HEK293 (cell line): ENCODE results near the gene SLC45A2.

Experiments used
- CTCF ChIA-PET: fragments of 350-600 bp; formaldehyde crosslinking; extraction: SDS; loops from one replicate; lab custom pipeline; 2021; ENCODE audit warnings: antibody characterized with exemption; lab: Yijun Ruan, JAX
- POLR2A ChIA-PET: fragments of 300-600 bp; formaldehyde crosslinking; extraction: SDS; loops from one replicate; lab custom pipeline; 2020; ENCODE audit warnings: antibody characterized with exemption, inconsistent platforms; lab: Yijun Ruan, JAX
- H3K27ac ChIP-seq: fragments of 200-500 bp; sonication (Bioruptor generic); 2 replicates; pipeline ENCODE4 v1.5.1; 2014; ENCODE audit warnings: low read depth, low read length, control low read depth, inconsistent platforms; ENCODE audit errors: extremely low read depth
- H3K36me3 ChIP-seq, 2 experiments: fragments of 200-500 bp in 1 of 2; sonication (Bioruptor generic) in 1 of 2; 1 replicate in 1 of 2; 2 replicates in 1 of 2; pipeline ENCODE4 v1.5.1; 2014 to 2017; ENCODE audit warnings: inconsistent platforms in 2 of 2, low read length in 2 of 2; ENCODE audit not compliant: control insufficient read depth in 2 of 2, insufficient read depth in 1 of 2
- H3K4me1 ChIP-seq: fragments of 200-500 bp; sonication (Bioruptor generic); 2 replicates; pipeline ENCODE4 v1.5.1; 2014; ENCODE audit warnings: mild to moderate bottlenecking, low read length, inconsistent platforms; ENCODE audit not compliant: control insufficient read depth, insufficient read depth
- H3K4me3 ChIP-seq: 2 replicates; pipeline ENCODE4 v1.5.1; 2011; ENCODE audit warnings: low read depth, mild to moderate bottlenecking, control low read depth, low read length, moderate library complexity
- H3K9me3 ChIP-seq: fragments of 200-500 bp; sonication (Bioruptor generic); 2 replicates; pipeline ENCODE4 v1.5.1; 2014; ENCODE audit warnings: low read depth, low read length, inconsistent platforms; ENCODE audit not compliant: control insufficient read depth, insufficient read depth
- ELK4 ChIP-seq: IDR thresholded peaks from 2 replicates; pipeline ENCODE4 v1.6.1; 2011; ENCODE audit warnings: mild to moderate bottlenecking, low read depth, low read length, borderline replicate concordance
- KLF16 ChIP-seq: fragments of 450-650 bp; formaldehyde crosslinking; IDR thresholded peaks from 2 replicates; pipeline ENCODE4 v1.5.1; 2017; ENCODE audit warnings: missing biosample characterization, missing genetic modification characterization
- RBAK ChIP-seq: fragments of 450-650 bp; formaldehyde crosslinking; IDR thresholded peaks from 2 replicates; pipeline ENCODE4 v1.5.1; 2016; ENCODE audit warnings: missing biosample characterization, missing genetic modification characterization
- ZFP37 ChIP-seq: fragments of 450-650 bp; formaldehyde crosslinking; IDR thresholded peaks from 2 replicates; pipeline ENCODE4 v1.5.1; 2016; ENCODE audit warnings: missing biosample characterization, missing genetic modification characterization
- ZFP41 ChIP-seq: fragments of 450-650 bp; formaldehyde crosslinking; IDR thresholded peaks from 2 replicates; pipeline ENCODE4 v1.5.1; 2016; ENCODE audit warnings: missing biosample characterization, missing genetic modification characterization, borderline replicate concordance
- ZNF138 ChIP-seq: fragments of 450-650 bp; formaldehyde crosslinking; IDR thresholded peaks from 2 replicates; pipeline ENCODE4 v1.5.1; 2016; ENCODE audit warnings: missing biosample characterization, missing genetic modification characterization, borderline replicate concordance
- ZNF16 ChIP-seq: fragments of 450-650 bp; formaldehyde crosslinking; IDR thresholded peaks from 2 replicates; pipeline ENCODE4 v1.5.1; 2016; ENCODE audit warnings: low read depth, missing biosample characterization, missing genetic modification characterization
- ZNF184 ChIP-seq: fragments of 450-650 bp; IDR thresholded peaks from 2 replicates; pipeline ENCODE4 v1.5.1; 2018; ENCODE audit warnings: missing biosample characterization, mild to moderate bottlenecking, missing genetic modification characterization
- ZNF341 ChIP-seq: fragments of 450-650 bp; formaldehyde crosslinking; IDR thresholded peaks from 2 replicates; pipeline ENCODE4; 2016; ENCODE audit warnings: low read depth, missing biosample characterization, missing genetic modification characterization
- ZNF350 ChIP-seq: fragments of 450-650 bp; formaldehyde crosslinking; IDR thresholded peaks from 2 replicates; pipeline ENCODE4 v1.5.0; 2017; ENCODE audit warnings: missing biosample characterization, mild to moderate bottlenecking, missing genetic modification characterization
- ZNF398 ChIP-seq: fragments of 450-650 bp; formaldehyde crosslinking; IDR thresholded peaks from 2 replicates; pipeline ENCODE4 v1.5.1; 2017; ENCODE audit warnings: missing biosample characterization, missing genetic modification characterization
- ZNF560 ChIP-seq: fragments of 450-650 bp; formaldehyde crosslinking; IDR thresholded peaks from 2 replicates; pipeline ENCODE4 v1.5.1; 2017; ENCODE audit warnings: missing biosample characterization, missing genetic modification characterization, borderline replicate concordance
- ZNF585B ChIP-seq: fragments of 450-650 bp; formaldehyde crosslinking; IDR thresholded peaks from 2 replicates; pipeline ENCODE4 v1.5.1; 2016; ENCODE audit warnings: missing biosample characterization, missing genetic modification characterization
- ZNF621 ChIP-seq: fragments of 450-650 bp; formaldehyde crosslinking; IDR thresholded peaks from 2 replicates; pipeline ENCODE4 v1.5.1; 2017; ENCODE audit warnings: missing biosample characterization, missing genetic modification characterization
- TF ChIP-seq, protein P1 (sequence below): fragments of 450-650 bp; formaldehyde crosslinking; IDR thresholded peaks from 2 replicates; pipeline ENCODE4 v1.5.1; 2016; ENCODE audit warnings: missing biosample characterization, missing genetic modification characterization
- TF ChIP-seq, protein P2 (sequence below): fragments of 450-650 bp; formaldehyde crosslinking; IDR thresholded peaks from 2 replicates; pipeline ENCODE4 v1.5.1; 2016; ENCODE audit warnings: missing biosample characterization, missing genetic modification characterization
- TF ChIP-seq, protein P3 (sequence below): fragments of 450-650 bp; formaldehyde crosslinking; IDR thresholded peaks from 2 replicates; pipeline ENCODE4 v1.5.1; 2016; ENCODE audit warnings: missing biosample characterization, missing genetic modification characterization

SLC45A2 gene

DNA sequence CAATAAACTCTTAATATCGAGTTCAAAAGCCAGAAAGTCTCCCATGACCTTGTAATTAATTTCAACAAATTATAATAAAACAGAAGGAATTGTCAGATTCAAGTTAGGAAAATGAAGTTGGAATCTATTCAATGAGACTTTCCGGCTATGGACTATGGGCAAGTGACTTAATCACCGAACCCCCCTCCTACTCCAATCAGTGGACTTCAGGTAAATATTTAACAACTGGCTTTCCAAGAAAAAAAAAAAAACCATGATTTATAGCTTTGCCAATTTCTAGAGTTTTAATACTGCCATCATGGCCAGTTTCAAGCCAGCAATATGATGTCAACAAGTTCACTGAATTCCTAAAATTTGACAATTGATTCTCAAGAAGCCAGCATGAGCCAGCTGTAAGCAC is 4.5 kb downstream of the SLC45A2 start (continued):
- TF ChIP-seq KLF16 (tag by site-specific recombination) (no peak), ELK4 (no peak), ZNF560 (no peak), ZNF341 (tag by site-specific recombination) (no peak), ZFP37 (no peak), ZNF350 (tag by site-specific recombination) (no peak)
- TF ChIP-seq, all 188 proteins: peak for 0

GRCh38 chr5:33978306-33978705 is 6.2 kb downstream of the SLC45A2 start:
- Histone ChIP-seq H3K4me1 (peaks cover 9% of the 10 kb centered on the region), H3K4me3 (no peak overlapping the region)
- CTCF ChIA-PET, result interaction anchor here (0.9 kb wide), 1 partner anchor 8 kb away, joined by 4 read pairs; no protein-coding TSS in a partner anchor
- POLR2A ChIA-PET, result no interaction called here
- TF ChIP-seq ZNF398 (tag by site-specific recombination) (no peak), RBAK (tag by site-specific recombination) (no peak), ELK4 (no peak), ZFP41 (tag by site-specific recombination) (no peak), ZNF184 (tag by site-specific recombination) (no peak), ZNF138 (tag by site-specific recombination) (no peak)
- TF ChIP-seq, protein P1, sequence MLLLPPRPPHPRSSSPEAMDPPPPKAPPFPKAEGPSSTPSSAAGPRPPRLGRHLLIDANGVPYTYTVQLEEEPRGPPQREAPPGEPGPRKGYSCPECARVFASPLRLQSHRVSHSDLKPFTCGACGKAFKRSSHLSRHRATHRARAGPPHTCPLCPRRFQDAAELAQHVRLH, result no peak
- TF ChIP-seq, protein P2, sequence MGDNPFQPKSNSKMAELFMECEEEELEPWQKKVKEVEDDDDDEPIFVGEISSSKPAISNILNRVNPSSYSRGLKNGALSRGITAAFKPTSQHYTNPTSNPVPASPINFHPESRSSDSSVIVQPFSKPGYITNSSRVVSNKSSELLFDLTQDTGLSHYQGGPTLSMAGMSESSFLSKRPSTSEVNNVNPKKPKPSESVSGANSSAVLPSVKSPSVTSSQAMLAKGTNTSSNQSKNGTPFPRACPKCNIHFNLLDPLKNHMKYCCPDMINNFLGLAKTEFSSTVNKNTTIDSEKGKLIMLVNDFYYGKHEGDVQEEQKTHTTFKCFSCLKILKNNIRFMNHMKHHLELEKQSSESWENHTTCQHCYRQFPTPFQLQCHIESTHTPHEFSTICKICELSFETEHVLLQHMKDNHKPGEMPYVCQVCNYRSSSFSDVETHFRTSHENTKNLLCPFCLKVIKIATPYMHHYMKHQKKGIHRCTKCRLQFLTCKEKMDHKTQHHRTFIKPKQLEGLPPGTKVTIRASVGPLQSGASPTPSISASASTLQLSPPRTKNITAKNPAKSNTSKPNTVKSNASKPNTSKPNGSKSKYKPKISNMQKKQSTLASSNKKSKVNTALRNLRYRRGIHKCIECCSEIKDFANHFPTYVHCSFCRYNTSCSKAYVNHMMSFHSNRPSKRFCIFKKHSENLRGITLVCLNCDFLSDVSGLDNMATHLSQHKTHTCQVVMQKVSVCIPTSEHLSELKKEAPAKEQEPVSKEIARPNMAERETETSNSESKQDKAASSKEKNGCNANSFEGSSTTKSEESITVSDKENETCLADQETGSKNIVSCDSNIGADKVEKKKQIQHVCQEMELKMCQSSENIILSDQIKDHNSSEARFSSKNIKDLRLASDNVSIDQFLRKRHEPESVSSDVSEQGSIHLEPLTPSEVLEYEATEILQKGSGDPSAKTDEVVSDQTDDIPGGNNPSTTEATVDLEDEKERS (tag by site-specific recombination), result no peak
- TF ChIP-seq, protein P3, sequence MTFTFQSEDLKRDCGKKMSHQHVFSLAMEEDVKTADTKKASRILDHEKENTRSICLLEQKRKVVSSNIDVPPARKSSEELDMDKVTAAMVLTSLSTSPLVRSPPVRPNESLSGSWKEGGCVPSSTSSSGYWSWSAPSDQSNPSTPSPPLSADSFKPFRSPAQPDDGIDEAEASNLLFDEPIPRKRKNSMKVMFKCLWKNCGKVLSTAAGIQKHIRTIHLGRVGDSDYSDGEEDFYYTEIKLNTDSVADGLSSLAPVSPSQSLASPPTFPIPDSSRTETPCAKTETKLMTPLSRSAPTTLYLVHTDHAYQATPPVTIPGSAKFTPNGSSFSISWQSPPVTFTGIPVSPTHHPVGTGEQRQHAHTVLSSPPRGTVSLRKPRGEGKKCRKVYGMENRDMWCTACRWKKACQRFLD (tag by site-specific recombination), result no peak
- TF ChIP-seq, all 188 proteins: peak for 0
- Histone ChIP-seq H3K36me3 (no peaks in the 10 kb centered on the region), H3K27ac (no peak overlapping the region), H3K9me3 (no peaks in the 10 kb centered on the region)

- CTCF ChIA-PET, result interaction anchor here (0.7 to 1.0 kb wide), 2 partner anchors 490 to 541 kb away, joined by 3 read pairs; no protein-coding TSS in a partner anchor
- Histone ChIP-seq H3K4me1 (peaks cover 9% of the 10 kb centered on the region), H3K36me3 (no peaks in the 10 kb centered on the region), H3K9me3 (no peaks in the 10 kb centered on the region), H3K4me3 (no peak overlapping the region), H3K27ac (no peak overlapping the region)
- POLR2A ChIA-PET, result no interaction called here
- TF ChIP-seq ZNF16, result no peak
- no peak for TF ChIP-seq ZNF585B
- TF ChIP-seq ZNF621, result no peak
Measured at GRCh38 chr5:33976307-33976706, 8.2 kb downstream of the SLC45A2 start.
